Stimulated activated CD8-positive, alpha-beta memory T cell treated with anti-CD3 and anti-CD28 coated beads, Interleukin-12 subunit alpha, Interleukin-12 subunit beta, amount 100 ng/mL, for 1 hour (primary cell): ENCODE measurements around the gene MTMR6.

ENCODE experiments used
- DNase-seq: peaks from one replicate; pipeline ENCODE4 v3.0.0-alpha.2; 2020; ENCODE audit warnings: low read depth

The MTMR6 gene

DNA sequence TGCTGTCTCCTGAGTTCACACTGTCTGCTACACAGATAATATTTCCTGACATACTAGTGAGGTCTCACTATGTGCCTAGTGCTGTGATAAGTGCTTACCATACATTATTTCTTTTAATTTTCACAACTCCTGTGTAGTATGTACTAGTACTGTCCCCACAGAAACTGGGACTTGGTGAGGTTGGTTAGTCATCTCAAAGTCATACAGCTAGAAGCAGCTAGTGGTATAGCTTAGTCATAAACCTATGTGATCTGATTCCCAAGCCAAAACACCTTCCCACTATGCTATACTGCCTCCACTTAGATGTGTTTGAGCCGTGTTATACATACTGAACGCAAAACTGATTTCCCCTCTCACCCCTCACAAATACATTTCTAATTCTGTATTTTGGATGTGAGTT lies 10.5 kb downstream of the MTMR6 start:
- no peak for DNase-seq

DNA sequence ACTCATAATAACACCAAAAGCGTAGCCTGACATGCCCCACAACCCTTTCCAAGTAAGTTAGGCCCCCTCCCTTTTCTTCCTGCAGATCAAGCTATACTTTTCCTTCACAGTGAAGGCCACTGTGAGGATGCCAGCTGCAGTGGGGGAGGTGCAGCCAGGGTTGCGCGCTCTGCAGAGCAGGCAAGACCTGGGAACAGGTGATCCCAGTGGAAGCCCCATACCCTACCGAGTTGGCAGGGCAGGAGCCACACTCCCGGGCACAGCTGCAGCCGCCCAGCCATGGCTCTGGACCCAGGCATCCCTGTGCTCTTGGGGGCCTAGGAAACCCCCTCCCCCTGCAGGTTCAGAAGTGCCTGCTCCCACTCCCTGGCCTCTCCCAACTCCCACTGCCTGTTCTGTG lies 18.7 kb downstream of the MTMR6 start:
- no peak for DNase-seq

DNA sequence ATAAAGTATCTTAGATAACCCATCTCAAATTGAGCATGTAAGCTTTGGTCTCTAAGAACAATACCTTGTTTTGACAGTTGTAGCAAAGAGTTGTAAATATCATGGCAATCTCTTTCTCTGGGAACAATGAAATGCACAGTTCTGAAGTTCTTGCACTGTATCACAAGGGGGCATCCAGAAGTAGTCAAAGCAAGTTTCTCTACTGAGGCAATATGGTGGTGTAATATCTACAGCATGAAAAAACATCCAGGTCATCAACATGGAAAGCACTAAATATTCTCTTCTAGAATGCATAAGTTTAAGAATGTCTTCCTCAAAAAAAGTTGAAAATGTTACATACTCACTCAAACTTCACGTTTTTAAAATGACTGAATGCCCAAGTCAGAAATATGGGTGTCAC lies 19.6 kb downstream of the MTMR6 start:
- no peak for DNase-seq

DNA sequence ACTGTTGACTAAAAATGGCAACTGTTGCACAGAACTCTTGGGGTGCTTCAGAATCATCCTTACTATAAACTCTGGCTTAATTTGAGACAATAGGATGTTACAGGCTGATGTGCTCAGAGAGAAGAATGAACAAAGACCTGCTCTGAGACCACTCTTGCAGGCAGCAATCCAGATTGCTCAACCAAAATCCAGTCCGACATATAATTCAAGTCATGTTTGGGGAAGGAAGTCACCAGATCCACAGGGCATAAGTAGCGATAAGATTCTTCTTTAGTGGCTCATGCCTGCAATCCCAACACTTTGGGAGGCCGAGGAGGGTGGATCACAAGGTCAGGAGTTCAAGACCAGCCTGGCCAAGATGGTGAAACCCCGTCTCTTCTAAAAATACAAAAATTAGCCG lies 20.6 kb downstream of the MTMR6 start:
- no peak for DNase-seq

DNA sequence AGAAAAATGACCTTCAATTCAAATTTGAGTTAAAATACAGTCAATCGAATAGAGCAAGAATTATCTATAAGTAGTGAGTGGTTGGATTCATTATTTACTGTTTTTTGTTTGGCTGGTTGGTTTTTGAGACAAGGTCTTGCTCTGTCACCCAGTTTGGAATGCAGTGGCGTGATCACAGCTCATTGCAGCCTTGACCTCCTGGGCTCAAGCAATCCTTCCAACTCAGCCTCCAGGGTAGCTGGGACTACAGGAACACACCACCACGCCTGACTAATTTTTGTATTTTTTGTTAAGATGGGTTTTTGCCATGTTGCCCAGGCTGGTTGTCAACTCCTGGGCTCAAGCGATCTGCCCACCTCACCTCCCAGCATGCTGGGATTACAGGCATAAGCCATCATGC lies 25.0 kb downstream of the MTMR6 start:
- no peak for DNase-seq

DNA sequence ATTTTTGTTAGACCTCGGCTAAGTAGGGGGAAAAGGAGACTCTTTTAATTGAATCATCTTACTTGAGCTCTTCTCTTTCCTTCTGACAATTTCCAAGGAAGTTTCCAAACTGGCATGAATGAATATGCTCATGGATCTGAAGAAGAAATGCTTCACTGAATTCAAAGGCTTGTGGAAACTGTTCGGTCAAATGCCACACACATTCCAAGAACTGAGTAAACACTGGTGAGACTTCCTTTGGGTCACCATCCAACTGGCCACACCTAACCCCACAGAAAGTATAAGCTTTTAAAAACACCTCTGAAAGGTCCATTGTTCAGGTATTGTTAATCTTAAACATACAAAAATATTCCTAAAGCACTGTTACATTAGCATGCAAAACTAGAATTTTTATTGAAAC lies 33.6 kb downstream of the MTMR6 start:
- no peak for DNase-seq

DNA sequence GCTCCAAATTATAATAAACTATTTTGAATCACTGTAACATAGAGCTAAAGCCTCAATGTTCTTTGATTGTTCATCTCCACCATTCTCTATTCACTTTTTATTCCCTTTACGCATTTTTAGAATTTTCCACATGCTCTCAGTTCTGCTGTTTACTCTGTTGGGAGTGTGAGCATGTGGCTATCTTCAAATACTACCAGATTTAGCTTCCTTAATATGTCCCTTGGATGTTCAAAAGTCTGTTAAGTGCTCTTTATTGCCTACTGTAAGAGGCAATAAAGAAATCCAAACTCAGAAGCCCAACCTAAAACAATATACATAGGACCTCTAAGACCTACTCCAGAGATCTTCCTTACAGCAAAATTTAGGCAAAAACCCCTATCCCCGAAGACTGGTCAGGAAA lies 34.5 kb downstream of the MTMR6 start:
- no peak for DNase-seq

DNA sequence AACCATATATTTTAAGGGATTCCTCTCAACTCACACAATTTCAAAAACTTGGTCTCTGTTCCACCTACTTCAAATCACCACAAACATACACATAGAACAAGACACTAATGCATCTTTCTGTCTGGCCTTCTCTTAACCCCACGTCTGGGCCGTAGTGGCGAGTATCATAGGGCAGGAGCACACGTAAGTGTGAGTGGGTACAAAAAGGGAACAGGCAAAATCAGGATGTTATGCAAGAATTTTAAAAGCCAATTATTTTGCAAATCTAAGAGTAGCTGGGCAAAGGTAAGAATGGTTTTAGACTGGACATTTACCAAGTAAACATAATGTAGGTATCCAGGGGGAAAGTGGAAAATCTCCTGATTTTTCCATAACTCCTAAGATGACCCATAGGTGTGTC lies 35.1 kb downstream of the MTMR6 start:
- no peak for DNase-seq

DNA sequence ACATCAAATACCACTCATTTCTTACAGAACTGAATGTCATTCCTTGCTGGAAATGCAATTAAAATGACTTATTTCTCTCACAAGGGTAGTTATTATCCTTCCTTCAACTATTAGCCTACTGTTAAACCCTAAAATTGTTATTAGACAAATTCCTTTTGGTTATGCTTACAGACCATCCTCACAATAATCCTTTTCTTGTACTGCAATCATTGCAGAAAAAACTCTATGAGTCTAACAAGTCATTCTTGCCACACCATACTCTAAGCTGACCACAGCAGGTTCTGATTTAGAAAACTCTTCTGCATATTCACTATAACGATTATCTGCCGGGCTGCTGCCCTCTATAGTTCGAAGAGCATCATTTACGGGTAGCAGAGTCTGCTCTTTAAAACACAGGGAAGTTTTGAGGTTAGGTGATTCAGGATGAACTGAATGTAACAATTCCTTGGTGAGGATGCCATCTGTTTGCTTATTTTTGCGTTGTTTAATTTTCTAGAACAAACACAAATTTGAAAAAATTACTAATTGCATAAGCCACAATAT lies 38.2 kb downstream of the MTMR6 start:
- DNase-seq: no peak

DNA sequence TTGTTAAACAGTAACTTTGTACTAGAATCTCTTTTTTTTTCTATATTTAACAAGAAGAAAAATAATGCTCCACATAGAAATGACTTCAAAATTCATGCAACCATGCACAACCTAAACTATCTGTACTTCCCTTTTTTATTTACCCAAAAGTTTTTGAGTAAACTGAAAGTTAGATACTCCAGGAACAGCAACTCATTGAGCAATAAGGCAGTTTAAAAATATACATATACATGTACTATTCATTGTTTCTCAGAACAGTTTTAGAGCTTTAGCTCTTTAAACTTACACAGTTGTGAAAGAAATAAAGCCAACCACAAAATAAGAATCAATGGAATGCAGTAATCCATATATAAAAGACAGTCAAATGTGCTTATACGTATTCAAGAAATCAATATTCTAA lies 39.2 kb downstream of the MTMR6 start:
- no peak for DNase-seq

DNA sequence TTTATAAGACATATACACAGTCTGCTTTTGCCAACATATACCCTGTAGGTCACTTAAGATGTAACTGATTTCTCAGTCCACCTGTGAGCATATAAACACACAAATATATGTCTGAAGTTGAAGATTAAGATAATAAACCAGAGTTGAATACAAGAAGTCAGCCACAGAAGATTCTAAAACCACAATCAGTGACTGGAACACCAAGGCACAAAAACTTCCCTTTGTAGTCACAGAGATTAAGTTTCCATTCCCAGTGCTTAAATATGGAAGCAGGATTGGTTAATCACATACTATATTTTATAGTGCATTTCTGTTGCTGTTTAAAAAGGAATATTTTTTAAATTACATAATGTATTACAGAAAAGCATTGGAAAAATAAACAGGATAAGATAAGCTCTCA lies 39.9 kb downstream of the MTMR6 start:
- no peak for DNase-seq

DNA sequence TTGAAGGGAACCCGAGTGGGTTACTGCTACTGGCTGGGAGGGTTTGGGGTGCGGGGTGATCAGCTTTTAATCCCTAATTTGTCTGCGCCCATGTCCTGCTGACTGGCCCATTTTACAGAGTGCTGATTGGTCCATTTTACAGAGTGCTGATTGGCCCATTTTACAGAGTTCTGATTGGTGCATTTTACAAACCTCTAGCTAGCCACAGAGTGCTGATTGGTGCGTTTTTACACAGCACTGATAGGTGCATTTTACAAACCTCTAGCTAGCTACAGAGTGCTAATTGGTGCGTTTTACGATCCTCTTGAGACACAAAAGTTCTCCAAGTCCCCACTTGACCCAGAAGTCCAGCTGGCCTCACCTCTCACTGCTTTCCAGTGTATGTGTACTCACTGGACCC lies 43.2 kb downstream of the MTMR6 start:
- DNase-seq: no peak

DNA sequence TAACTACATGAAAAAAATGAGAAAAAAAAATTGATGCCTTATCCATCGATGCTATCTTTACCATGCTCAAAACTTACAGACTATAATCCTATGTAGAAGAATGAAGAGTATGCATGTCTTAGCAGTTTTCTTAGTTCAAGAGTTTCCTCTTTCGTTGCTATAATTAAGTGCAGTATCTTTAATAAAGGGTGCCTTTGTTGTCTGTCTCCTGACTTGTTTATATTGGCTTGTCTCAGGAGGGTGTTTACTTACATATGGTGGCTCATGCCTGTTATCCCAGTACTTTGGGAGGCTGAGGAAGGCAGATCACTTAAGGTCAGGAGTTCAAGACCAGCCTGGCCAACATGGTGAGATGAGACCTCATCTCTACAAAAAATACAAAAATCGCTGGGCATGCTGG lies 44.3 kb downstream of the MTMR6 start:
- no peak for DNase-seq

DNA sequence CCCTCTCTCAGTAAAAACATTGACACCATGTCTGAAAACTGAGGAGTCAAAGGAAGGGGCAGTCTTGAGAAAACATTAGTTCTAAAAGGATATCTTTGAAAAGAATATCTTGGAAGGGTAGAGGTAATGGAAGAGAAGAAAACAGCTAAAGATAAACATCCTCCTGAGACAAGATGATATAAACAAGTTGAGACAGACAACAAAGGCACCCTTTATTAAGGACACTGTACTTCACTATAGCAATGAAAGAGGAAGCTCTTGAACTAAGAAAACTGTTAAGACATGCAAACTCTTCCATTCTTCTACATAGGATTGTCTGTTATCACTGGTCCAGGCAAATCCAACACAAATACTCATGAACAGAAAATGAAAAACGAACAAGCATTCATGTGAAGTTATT lies 46.3 kb downstream of the MTMR6 start:
- no peak for DNase-seq

DNA sequence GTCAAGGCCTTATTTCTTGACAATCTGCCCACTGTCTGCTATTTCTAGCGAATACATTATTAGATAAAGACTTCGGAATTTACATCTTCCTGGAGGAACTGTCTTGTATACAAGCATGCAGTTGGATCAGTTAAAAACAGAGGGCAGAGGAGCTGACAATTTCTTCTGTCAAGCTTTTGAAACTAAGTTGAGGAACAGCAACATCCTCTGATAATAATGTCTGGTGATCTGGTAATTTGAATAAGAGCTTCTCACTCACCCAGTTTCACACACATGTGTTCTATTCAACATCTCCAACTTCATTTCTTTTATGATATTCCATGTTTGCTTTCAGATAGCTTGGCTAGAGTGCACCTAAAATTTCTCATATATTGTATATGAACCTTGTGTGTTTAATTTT lies 50.2 kb downstream of the MTMR6 start:
- no peak for DNase-seq

DNA sequence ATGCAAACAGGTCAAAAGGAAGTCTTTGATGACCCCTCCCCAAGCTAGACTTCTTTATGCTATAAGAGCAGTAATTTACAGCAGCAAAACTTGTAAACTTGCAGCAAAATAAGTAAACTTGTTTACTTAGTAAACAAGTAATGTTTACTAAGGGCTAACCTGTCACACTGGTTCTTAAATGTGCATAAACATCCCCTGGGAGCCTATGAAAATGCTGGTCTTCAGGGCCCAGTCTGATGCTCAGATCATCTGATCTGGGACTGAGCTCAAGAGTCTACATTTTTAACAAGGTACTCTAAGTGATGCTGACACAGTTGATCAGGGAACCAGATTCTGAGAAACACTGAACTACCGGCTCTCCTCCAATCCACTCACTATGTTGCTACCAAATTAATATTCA lies 53.4 kb downstream of the MTMR6 start:
- DNase-seq: no peak

DNA sequence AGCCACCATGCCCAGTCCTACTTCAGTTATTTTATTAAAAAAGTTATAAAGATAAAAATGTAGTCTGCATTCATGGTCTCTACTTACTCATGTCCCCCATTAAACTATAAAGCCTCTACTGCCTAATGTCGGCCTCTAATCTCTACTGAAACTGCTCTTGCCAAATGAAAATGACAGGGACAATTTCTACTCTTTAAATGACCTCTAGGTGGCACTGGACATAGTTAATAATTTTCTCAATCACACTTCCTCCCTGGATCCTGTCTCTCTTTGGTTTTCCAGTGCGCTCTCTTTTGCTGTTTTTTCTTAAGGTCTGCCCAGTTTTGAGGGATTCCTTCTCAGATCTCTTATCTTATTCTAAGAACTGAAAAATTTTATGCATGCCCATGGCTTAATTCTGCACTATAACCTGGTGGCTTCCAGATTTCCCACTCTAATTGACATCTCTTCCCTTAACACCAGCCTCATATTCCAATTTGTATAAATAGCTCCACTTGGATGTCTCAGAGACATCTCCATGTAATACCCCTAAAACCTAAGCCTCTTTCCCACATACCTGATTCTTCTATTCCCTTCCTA lies 54.3 kb downstream of the MTMR6 start:
- DNase-seq: no peak

DNA sequence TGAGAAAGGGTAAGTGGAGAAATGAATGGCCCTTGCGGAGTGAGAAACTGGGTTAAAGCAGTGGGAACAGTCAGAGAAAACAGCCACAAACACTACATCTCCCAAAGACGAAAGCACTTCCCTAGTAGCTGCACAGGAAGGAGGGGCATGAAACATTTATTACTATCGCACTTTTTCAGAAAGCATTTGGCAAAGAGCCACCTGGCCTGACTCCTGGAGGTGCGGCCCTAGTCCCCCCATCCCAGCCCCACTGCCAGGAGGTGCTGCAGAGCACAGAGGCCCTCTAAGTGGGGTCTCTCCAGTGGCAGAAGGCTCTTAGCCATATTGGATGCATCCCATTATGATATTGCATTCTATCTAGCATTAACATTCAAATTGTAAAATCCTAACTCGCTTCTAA lies 55.8 kb downstream of the MTMR6 start:
- DNase-seq: no peak

DNA sequence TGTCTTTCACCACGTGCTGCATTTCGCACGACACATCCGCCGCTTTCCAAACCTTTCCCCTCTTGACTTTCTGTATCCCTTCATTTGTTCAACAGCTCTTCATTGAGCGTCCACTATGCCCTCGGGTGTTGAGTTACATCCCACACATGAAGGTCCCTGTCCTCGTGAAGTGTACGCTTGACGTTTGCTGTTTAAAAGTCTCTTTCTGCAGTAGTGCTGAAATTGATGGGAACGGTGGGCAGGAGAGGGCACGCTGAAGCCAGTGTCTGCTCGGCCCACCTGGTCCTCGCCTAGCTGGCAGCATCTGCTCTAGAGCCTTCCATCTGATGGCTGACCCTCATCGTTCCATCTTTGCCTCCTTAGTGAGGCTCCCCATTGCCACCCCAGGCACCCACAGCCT lies 59.6 kb downstream of the MTMR6 start:
- no peak for DNase-seq

DNA sequence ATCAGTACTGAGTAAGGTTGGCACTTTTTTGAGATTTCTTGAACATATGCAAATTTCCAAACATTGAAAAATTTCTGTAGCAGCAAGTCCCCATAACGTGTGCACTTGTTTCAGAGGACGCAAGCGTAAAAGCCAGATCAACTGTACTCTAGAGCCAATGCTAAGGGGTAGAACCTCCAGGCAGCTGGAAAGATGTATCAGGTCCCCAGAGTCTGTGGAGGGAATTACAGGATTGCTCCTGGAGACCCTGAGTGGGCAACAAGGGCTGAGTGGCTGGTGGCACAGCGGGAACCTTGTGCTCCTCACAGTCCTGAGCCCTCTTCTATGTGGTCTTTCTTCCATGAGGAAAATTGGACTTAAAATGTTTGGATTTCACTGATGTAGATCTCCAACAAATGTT lies 61.3 kb downstream of the MTMR6 start:
- DNase-seq: no peak

DNA sequence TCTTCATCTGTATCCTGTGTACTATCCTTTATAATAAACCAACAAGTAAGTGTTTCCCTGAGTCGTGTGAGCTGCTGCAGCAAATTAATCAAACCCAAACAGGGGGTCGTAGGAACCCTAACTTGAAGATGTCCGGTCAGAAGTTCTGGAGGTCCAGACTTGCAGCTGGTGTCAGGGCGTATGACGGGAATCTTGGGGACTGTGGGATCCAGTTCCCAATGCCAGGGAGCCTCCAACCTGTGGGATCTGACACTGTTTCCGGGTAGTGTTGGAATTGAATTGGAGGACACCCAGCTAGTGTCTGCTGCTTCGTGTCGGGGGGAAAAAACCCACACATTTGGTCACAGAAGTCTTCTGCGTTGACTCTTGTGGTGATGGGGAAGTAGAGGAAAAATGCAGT lies 63.1 kb downstream of the MTMR6 start:
- no peak for DNase-seq

DNA sequence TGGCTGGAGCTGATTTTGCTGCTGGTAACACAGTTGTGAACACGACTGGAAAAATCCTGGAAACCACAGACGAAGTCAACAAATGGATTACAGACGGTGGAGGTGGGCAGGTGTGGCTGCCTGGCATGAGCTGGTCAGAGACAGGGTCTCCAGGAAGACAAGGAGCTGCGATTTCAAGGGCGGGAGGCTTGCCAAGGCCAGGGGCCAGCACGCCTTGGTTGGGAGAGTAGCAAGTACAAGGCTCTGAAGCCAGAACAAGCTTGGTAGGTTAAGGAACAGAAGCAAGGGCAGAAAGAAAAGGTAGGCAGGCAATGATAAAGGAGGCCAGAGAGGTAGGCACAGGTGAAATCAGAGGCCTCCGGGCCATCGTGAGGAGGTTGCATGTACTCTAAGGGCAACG lies 64.5 kb downstream of the MTMR6 start:
- no peak for DNase-seq

DNA sequence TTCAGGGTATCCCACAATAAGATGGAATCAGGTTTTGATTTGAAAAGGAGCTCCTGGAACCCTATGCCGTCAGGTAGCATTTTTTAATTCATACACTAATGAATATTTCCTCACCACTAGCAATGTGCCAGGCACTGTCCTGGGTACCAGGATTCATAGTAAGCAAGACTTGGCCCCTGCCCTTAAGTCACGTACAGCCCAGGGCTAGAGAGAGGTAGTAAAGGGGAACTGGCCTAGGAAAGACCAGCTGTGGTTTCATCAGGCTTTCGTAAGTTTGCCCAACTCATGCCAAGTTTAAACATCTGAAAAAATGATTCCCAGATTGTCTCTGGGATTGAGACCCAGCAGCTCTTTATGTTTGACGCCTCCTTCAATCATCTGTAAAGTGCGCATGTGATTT lies 69.3 kb downstream of the MTMR6 start:
- DNase-seq: no peak

DNA sequence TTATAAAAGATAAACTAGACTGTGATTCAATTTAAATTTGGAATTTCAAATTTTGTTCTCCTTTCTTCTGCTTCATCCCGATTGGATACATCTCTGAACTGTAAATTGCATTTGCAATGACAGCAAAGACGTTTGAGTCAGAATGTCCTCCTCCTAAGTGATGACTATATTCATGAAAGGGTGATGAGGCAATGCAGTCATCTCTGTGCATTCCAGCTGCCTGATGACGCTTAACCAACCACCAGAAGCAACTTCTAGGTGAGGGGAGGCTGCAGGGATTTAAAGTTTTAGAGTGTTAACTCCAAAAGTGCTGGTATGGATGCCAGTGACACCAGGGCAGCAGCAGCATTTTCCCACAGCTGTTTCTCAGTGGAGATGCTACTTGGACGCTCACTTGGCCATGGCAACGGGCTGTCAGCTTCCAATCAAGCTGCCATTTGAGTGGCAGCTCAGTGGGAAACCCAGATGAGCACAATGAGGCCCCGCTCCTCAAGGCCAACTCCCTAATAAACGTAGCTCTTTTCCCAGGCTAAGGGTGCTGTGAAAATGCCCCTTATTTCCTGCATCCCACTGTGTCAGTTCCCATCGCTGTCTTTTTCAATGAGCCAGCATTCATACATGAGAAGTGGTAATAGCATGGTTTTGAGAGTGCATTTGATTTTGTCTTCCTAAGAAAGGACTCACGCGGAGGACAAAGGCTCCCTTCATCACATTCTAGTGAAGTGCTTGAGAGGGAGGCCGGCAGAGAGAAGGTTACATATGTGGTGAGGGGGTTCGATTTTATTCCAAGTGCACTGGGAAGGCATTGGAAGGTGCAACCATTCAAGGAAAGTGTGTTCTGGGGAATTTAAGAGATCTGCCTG lies 70.0 kb downstream of the MTMR6 start:
- no peak for DNase-seq
